Endothelial cell of umbilical vein (primary cell): ENCODE results near the gene ITPR1. TPM values are rescaled to one million over a fixed set of nuclear protein-coding genes. Genes with fewer than 3 reads are reported as not detected.

Experiments
- BruUV-seq: library from RNA; stranded (reverse); fragments of 400-500 nt; replicated peaks from 2 replicates; lab custom pipeline; 2021; lab: Mats Ljungman, UMichigan
- CTCF ChIA-PET: fragments of 300-600, 350-600 bp; sonication (Branson Sonifier 250); formaldehyde crosslinking; loops from one replicate; lab custom pipeline; 2021; ENCODE audit warnings: antibody characterized with exemption, inconsistent platforms; lab: Charles Lee
- POLR2A ChIA-PET: fragments of 300-600, 350-600 bp; sonication (Branson Sonifier 250); formaldehyde crosslinking; loops from one replicate; lab custom pipeline; 2021; ENCODE audit warnings: antibody characterized with exemption, inconsistent platforms; lab: Charles Lee
- DNase-seq: peaks from one replicate; pipeline ENCODE4 v3.0.0-alpha.2; 2011; ENCODE audit warnings: low read depth, low spot score
- FAIRE-seq: peaks from 2 replicates; lab custom pipeline; 2011; peaks lifted over from hg19 to GRCh38; lab: Jason Lieb, UNC
- H2AFZ ChIP-seq: 2 replicates; pipeline ENCODE4 v1.6.0; 2012; ENCODE audit warnings: low read depth, low read length, control low read depth, inconsistent platforms
- H3K27ac ChIP-seq: 2 replicates; pipeline ENCODE4 v1.5.1; 2011; ENCODE audit warnings: low read depth, mild to moderate bottlenecking, control low read depth, low read length, moderate library complexity; ENCODE audit not compliant: insufficient read depth
- H3K27me3 ChIP-seq, 2 experiments: 2 replicates each; pipeline versions ENCODE4 v1.6.0 to v1.6.1; 2011; ENCODE audit warnings: low read length in 2 of 2, mixed read lengths in 1 of 2; ENCODE audit not compliant: control insufficient read depth in 2 of 2, insufficient read depth in 2 of 2
- H3K36me3 ChIP-seq, 2 experiments: 2 replicates in 1 of 2; 3 replicates in 1 of 2; pipeline ENCODE4 v1.5.1; 2011; ENCODE audit warnings: low read length in 2 of 2, mild to moderate bottlenecking in 1 of 2, moderate library complexity in 1 of 2; ENCODE audit not compliant: control insufficient read depth in 2 of 2, insufficient read depth in 2 of 2; ENCODE audit errors: extremely low read depth in 1 of 2
- H3K4me1 ChIP-seq: 3 replicates; pipeline ENCODE4 v1.5.1; 2011; ENCODE audit warnings: mild to moderate bottlenecking, low read length; ENCODE audit not compliant: control insufficient read depth, insufficient read depth; ENCODE audit errors: extremely low read depth
- H3K4me2 ChIP-seq: 2 replicates; pipeline ENCODE4 v1.6.1; 2011; ENCODE audit warnings: low read length, control low read depth, mixed read lengths; ENCODE audit not compliant: insufficient read depth
- H3K4me3 ChIP-seq, 3 experiments: fragments of 200-600 bp in 1 of 3; sonication (generic), shearing (Covaris generic) in 1 of 3; replicated peaks in 1 of 3; 2 replicates each; pipeline ENCODE4 v1.5.1; 2011 to 2016; ENCODE audit warnings: control low read depth in 3 of 3, low read length in 3 of 3, mild to moderate bottlenecking in 2 of 3, inconsistent platforms in 1 of 3, low read depth in 1 of 3, moderate library complexity in 1 of 3; ENCODE audit not compliant: insufficient read depth in 1 of 3
- H3K79me2 ChIP-seq: 2 replicates; pipeline ENCODE4 v1.6.0; 2012; ENCODE audit warnings: low read length, inconsistent platforms; ENCODE audit not compliant: control insufficient read depth, insufficient read depth
- H3K9ac ChIP-seq: replicated peaks from 2 replicates; pipeline ENCODE3; 2011; ENCODE audit warnings: low read length, control low read depth; ENCODE audit not compliant: insufficient read depth; ENCODE audit errors: extremely low read depth
- H3K9me1 ChIP-seq: replicated peaks from 3 replicates; pipeline ENCODE4 v1.6.0; 2011; ENCODE audit warnings: mild to moderate bottlenecking, low read length; ENCODE audit not compliant: control insufficient read depth, insufficient read depth; ENCODE audit errors: extremely low read depth
- H3K9me3 ChIP-seq: replicated peaks from 2 replicates; pipeline ENCODE4 v1.5.1; 2012; ENCODE audit warnings: low read length, inconsistent platforms; ENCODE audit not compliant: control insufficient read depth, insufficient read depth
- H4K20me1 ChIP-seq: replicated peaks from 2 replicates; pipeline ENCODE3; 2011; ENCODE audit warnings: mild to moderate bottlenecking, low read length; ENCODE audit not compliant: control insufficient read depth, insufficient read depth; ENCODE audit errors: extremely low read depth
- EZH2 ChIP-seq: IDR thresholded peaks from 2 replicates; pipeline ENCODE4 v1.6.1; 2012; ENCODE audit warnings: borderline replicate concordance, low read depth, mild to moderate bottlenecking, moderate library complexity, low read length, inconsistent platforms; ENCODE audit not compliant: severe bottlenecking
- FOS ChIP-seq: IDR thresholded peaks from 2 replicates; pipeline ENCODE4 v1.6.1; 2011; ENCODE audit warnings: mild to moderate bottlenecking, low read length, moderate library complexity, borderline replicate concordance; ENCODE audit not compliant: insufficient read depth
- GATA2 ChIP-seq: IDR thresholded peaks from 2 replicates; pipeline ENCODE4 v1.7.0; 2011; ENCODE audit warnings: low read depth, mild to moderate bottlenecking, moderate library complexity, mixed read lengths, low read length; ENCODE audit not compliant: insufficient read length, insufficient read depth
- MYC ChIP-seq: IDR thresholded peaks from one replicate; pipeline ENCODE4 v1.6.1; 2011; ENCODE audit warnings: mild to moderate bottlenecking, low read depth, low read length
- POLR2A ChIP-seq: IDR thresholded peaks from 2 replicates; pipeline ENCODE4 v1.6.1; 2012; ENCODE audit warnings: low read depth, mild to moderate bottlenecking, control low read depth, low read length
- POLR2AphosphoS5 ChIP-seq: IDR thresholded peaks from 2 replicates; pipeline ENCODE4 v1.6.1; 2012; ENCODE audit warnings: low read depth, mild to moderate bottlenecking, control low read depth, low read length, moderate library complexity; ENCODE audit not compliant: insufficient read depth
- dilution Hi-C: fragments of 300-500 bp; cut with MboI; formaldehyde crosslinking; loops from one replicate; pipeline ENCODE4 v1.15.0; 2019; ENCODE audit warnings: low sequenced_read_pairs; ENCODE audit not compliant: extremely low pct_ligation_motif_present
- intact Hi-C: fragments of 100-400 bp; cut with micrococcal nuclease; formaldehyde crosslinking; loops from one replicate; pipeline ENCODE4 v1.10.0; 2022
- polyA plus RNA-seq, 4 experiments: library from polyadenylated mRNA; depleted of rRNA in 3 of 4; stranded (reverse) in 3 of 4; unstranded in 1 of 4; fragments of >200 nt; gene quantifications; 2 replicates each; pipeline versions ENCODE4 v1.2.1 to v1.2.3, GENCODE V29; 2011 to 2012; ENCODE audit warnings: missing spikeins in 1 of 4
- total RNA-seq: library from RNA; stranded (reverse); gene quantifications from 2 replicates; pipeline ENCODE4 v1.2.3, GENCODE V29; 2021
- TF ChIP-seq, protein P1 (sequence below), 2 donors: IDR thresholded peaks; 1 replicate in 1 of 2; 2 replicates in 1 of 2; pipeline ENCODE4 v1.5.1; 2011; ENCODE audit warnings: low read length in 2 of 2, mild to moderate bottlenecking in 2 of 2, moderate library complexity in 2 of 2, control low read depth in 1 of 2, inconsistent platforms in 1 of 2, low read depth in 1 of 2; ENCODE audit not compliant: insufficient read depth in 1 of 2; ENCODE audit errors: extremely low read depth in 1 of 2
- TF ChIP-seq, protein P2 (sequence below): IDR thresholded peaks from 2 replicates; pipeline ENCODE4 v1.6.1; 2011; ENCODE audit not compliant: insufficient read depth, insufficient read length

The ITPR1 gene
- total and polyA plus RNA-seq, 2 donors (not counting 3 experiments of a cell fraction or from before 2014, with no cell fraction given): 5.1 to 16.1 TPM

DNA sequence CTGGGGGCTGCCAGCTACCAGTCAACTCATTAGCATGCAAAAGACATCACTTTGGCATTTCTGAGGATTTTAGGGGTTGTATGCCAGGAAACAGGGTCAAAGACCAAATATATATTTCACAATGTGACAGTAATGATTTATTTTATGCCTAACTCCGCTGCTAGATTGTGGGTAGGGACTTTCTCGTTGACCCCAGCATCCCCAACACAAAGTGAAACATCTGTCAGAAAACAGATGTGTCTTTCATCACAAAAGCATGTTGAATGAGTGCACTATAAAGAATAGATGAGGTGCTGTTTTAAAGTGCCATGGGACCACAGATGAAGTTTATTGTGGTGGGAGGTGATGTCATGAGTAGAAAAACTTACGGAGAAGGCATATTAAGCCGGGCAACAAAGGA lies 59.7 kb downstream of the ITPR1 start:
- intact Hi-C loops: no loop called here
- no peak overlapping the region for H2AFZ ChIP-seq
- H4K20me1 ChIP-seq: no peaks in the 10 kb centered on the region
- H3K4me1 ChIP-seq: peaks cover 2% of the 10 kb centered on the region
- H3K4me3 ChIP-seq: no peak overlapping the region
- no peak for FAIRE-seq
- dilution Hi-C loops: no loop called here
- CTCF ChIA-PET: interaction anchor here (0.6 kb wide), 1 partner anchor 33 kb away, joined by 3 read pairs; no protein-coding TSS in a partner anchor
- H3K9ac ChIP-seq: no peak overlapping the region
- POLR2A ChIA-PET: no interaction called here
- H3K27ac ChIP-seq: no peak overlapping the region
- H3K9me3 ChIP-seq: no peaks in the 10 kb centered on the region
- TF ChIP-seq POLR2A (no peak), EZH2 (no peak), GATA2 (no peak), POLR2AphosphoS5 (no peak), MYC (no peak), FOS (no peak)
- TF ChIP-seq, protein P1, sequence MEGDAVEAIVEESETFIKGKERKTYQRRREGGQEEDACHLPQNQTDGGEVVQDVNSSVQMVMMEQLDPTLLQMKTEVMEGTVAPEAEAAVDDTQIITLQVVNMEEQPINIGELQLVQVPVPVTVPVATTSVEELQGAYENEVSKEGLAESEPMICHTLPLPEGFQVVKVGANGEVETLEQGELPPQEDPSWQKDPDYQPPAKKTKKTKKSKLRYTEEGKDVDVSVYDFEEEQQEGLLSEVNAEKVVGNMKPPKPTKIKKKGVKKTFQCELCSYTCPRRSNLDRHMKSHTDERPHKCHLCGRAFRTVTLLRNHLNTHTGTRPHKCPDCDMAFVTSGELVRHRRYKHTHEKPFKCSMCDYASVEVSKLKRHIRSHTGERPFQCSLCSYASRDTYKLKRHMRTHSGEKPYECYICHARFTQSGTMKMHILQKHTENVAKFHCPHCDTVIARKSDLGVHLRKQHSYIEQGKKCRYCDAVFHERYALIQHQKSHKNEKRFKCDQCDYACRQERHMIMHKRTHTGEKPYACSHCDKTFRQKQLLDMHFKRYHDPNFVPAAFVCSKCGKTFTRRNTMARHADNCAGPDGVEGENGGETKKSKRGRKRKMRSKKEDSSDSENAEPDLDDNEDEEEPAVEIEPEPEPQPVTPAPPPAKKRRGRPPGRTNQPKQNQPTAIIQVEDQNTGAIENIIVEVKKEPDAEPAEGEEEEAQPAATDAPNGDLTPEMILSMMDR (IDR thresholded peaks at IDR 0.05; ENCODE audit: extremely low read depth in 1 of 2, insufficient read depth in 1 of 2, low read depth in 1 of 2, low read length in 2 of 2): no peak
- TF ChIP-seq, protein P2, sequence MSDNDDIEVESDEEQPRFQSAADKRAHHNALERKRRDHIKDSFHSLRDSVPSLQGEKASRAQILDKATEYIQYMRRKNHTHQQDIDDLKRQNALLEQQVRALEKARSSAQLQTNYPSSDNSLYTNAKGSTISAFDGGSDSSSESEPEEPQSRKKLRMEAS: no peak
- H3K79me2 ChIP-seq: no peaks in the 10 kb centered on the region
- no peaks in the 10 kb centered on the region for H3K9me1 ChIP-seq
- H3K36me3 ChIP-seq: no peaks in the 10 kb centered on the region
- no peak for DNase-seq
- BruUV-seq: no TSS peak
- H3K27me3 ChIP-seq: no peaks in the 10 kb centered on the region
- H3K4me2 ChIP-seq: no peak overlapping the region
